ENCODE measurements around the gene CDYL2.
"Not testable (repeated sequence)": the region's sequence is repeated elsewhere in the genome, so short reads cannot be mapped to it uniquely, and the experiment has no call there.

DNA sequence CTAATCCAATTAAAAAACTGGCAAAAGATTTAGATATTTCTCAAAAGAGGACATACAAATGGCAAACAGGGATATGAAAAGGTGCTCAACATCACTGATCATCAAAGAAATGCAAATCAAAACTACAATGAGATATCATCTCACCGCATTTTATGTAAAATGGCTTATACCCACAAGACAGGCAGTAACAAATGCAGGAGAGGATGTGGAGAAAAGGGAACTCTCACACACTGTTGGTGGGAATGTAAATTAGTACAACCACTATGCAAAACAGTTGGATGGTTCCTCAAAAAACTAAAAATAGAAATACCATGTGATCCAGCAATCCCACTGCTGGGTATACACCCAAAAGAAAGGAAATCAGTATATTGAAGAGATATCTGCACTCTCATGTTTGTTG, 154.1 kb downstream of the CDYL2 start:
- TF ChIP-seq POLR2AphosphoS5 (IDR thresholded peaks at IDR 0.05), result not testable (repeated sequence)
- TF ChIP-seq, protein P1, sequence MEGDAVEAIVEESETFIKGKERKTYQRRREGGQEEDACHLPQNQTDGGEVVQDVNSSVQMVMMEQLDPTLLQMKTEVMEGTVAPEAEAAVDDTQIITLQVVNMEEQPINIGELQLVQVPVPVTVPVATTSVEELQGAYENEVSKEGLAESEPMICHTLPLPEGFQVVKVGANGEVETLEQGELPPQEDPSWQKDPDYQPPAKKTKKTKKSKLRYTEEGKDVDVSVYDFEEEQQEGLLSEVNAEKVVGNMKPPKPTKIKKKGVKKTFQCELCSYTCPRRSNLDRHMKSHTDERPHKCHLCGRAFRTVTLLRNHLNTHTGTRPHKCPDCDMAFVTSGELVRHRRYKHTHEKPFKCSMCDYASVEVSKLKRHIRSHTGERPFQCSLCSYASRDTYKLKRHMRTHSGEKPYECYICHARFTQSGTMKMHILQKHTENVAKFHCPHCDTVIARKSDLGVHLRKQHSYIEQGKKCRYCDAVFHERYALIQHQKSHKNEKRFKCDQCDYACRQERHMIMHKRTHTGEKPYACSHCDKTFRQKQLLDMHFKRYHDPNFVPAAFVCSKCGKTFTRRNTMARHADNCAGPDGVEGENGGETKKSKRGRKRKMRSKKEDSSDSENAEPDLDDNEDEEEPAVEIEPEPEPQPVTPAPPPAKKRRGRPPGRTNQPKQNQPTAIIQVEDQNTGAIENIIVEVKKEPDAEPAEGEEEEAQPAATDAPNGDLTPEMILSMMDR (IDR thresholded peaks at IDR 0.05), result not testable (repeated sequence)
